HepG2 (cell line): Measurements from ENCODE around the gene LYPD4. TPM values are rescaled to one million over a fixed set of nuclear protein-coding genes. Genes with fewer than 3 reads are reported as not detected.

ENCODE experiments used
- BCL6 ChIP-seq: IDR thresholded peaks from 2 replicates; pipeline ENCODE4 v1.6.1; 2016; ENCODE audit warnings: missing genetic modification reagents, missing compliant biosample characterization
- CC2D1A ChIP-seq: sonication (generic); formaldehyde crosslinking; IDR thresholded peaks from 2 replicates; pipeline ENCODE4 v1.8.1; 2023; ENCODE audit warnings: mild to moderate bottlenecking, missing genetic modification reagents
- MBD4 ChIP-seq: IDR thresholded peaks from 2 replicates; pipeline ENCODE4 v1.6.1; 2012; ENCODE audit warnings: low read length, inconsistent platforms, borderline replicate concordance
- PTBP1 ChIP-seq: fragments of 200-400 bp; formaldehyde crosslinking; IDR thresholded peaks from 2 replicates; pipeline ENCODE4 v1.6.1; 2018; ENCODE audit warnings: low read length, low read depth; ENCODE audit not compliant: poor library complexity, severe bottlenecking
- SNRNP70 ChIP-seq: fragments of 200-400 bp; formaldehyde crosslinking; IDR thresholded peaks from 2 replicates; pipeline ENCODE4 v1.6.1; 2017; ENCODE audit warnings: mild to moderate bottlenecking, low read depth, low read length, moderate library complexity
- SP2 ChIP-seq: sonication (generic); formaldehyde crosslinking; IDR thresholded peaks from 2 replicates; pipeline ENCODE4 v1.5.1; 2020; ENCODE audit warnings: mild to moderate bottlenecking, missing genetic modification reagents
- TIGD3 ChIP-seq: sonication (generic); formaldehyde crosslinking; IDR thresholded peaks from 2 replicates; pipeline ENCODE4 v1.5.1; 2020; ENCODE audit warnings: mild to moderate bottlenecking, missing genetic modification reagents, borderline replicate concordance
- ZFP36 ChIP-seq: fragments of 150-350 bp; IDR thresholded peaks from 2 replicates; pipeline ENCODE4 v1.6.1; 2018; ENCODE audit warnings: borderline replicate concordance, low read length, low read depth; ENCODE audit not compliant: partially characterized antibody
- ZNF256 ChIP-seq: sonication (generic); formaldehyde crosslinking; conservative IDR thresholded peaks from 2 replicates; pipeline ENCODE4 v1.4.0; 2020; ENCODE audit warnings: missing genetic modification reagents
- ZNF567 ChIP-seq: sonication (generic); formaldehyde crosslinking; IDR thresholded peaks from 2 replicates; pipeline ENCODE4 v1.8.1; 2023; ENCODE audit warnings: mild to moderate bottlenecking, missing genetic modification reagents, borderline replicate concordance
- ZNF691 ChIP-seq: sonication (generic); formaldehyde crosslinking; IDR thresholded peaks from 2 replicates; pipeline ENCODE4 v1.4.0; 2020; ENCODE audit warnings: missing genetic modification reagents, low read depth, mild to moderate bottlenecking, borderline replicate concordance
- ZNF703 ChIP-seq: sonication (generic); formaldehyde crosslinking; IDR thresholded peaks from 2 replicates; pipeline ENCODE4 v1.5.1; 2020; ENCODE audit warnings: missing genetic modification reagents, mild to moderate bottlenecking, moderate library complexity, borderline replicate concordance
- ZNF704 ChIP-seq: sonication (generic); formaldehyde crosslinking; IDR thresholded peaks from 2 replicates; pipeline ENCODE4 v1.8.1; 2023; ENCODE audit warnings: mild to moderate bottlenecking, inconsistent platforms, moderate library complexity, missing genetic modification reagents, borderline replicate concordance
- ZNF773 ChIP-seq: sonication (generic); formaldehyde crosslinking; IDR thresholded peaks from 2 replicates; pipeline ENCODE4 v1.4.0; 2020; ENCODE audit warnings: missing genetic modification reagents, borderline replicate concordance
- polyA plus RNA-seq, 8 experiments: library from polyadenylated mRNA; depleted of rRNA in 3 of 8; stranded (reverse) in 7 of 8; unstranded in 1 of 8; fragments of >200 nt; fragmentation: Illumina TruSeq in 4 of 8; extraction: Trizol in 4 of 8; gene quantifications; 2 replicates each; pipeline versions ENCODE4 v1.2.1 to v1.2.3, GENCODE V29; 2011 to 2016; ENCODE audit warnings: low read depth in 4 of 8, missing spikeins in 1 of 8, mixed read lengths in 1 of 8; ENCODE audit not compliant: insufficient read depth in 1 of 8
- total RNA-seq, 5 experiments: library from RNA; depleted of rRNA; stranded (reverse); fragments of >200 nt; fragmentation: Illumina TruSeq; extraction: Trizol; gene quantifications; 2 replicates each; pipeline ENCODE4 v1.2.3, GENCODE V29; 2016; ENCODE audit warnings: low read depth in 1 of 5
- TF ChIP-seq, protein P1 (sequence below): sonication (generic); formaldehyde crosslinking; IDR thresholded peaks from 2 replicates; pipeline ENCODE4 v1.8.0; 2022; ENCODE audit warnings: mild to moderate bottlenecking, missing genetic modification reagents, borderline replicate concordance
- TF ChIP-seq, protein P2 (sequence below): sonication (generic); formaldehyde crosslinking; IDR thresholded peaks from 2 replicates; pipeline ENCODE4 v1.4.0; 2020; ENCODE audit warnings: mild to moderate bottlenecking, missing genetic modification reagents
- TF ChIP-seq, protein P3 (sequence below): IDR thresholded peaks from 2 replicates; pipeline ENCODE4 v1.6.1; 2012; ENCODE audit warnings: low read length, improper control_type of control experiment

The LYPD4 gene
- total and polyA plus RNA-seq, 2 of the 13 experiments (the other 11 are each of a cell fraction or from before 2014, with no cell fraction given): not detected

DNA sequence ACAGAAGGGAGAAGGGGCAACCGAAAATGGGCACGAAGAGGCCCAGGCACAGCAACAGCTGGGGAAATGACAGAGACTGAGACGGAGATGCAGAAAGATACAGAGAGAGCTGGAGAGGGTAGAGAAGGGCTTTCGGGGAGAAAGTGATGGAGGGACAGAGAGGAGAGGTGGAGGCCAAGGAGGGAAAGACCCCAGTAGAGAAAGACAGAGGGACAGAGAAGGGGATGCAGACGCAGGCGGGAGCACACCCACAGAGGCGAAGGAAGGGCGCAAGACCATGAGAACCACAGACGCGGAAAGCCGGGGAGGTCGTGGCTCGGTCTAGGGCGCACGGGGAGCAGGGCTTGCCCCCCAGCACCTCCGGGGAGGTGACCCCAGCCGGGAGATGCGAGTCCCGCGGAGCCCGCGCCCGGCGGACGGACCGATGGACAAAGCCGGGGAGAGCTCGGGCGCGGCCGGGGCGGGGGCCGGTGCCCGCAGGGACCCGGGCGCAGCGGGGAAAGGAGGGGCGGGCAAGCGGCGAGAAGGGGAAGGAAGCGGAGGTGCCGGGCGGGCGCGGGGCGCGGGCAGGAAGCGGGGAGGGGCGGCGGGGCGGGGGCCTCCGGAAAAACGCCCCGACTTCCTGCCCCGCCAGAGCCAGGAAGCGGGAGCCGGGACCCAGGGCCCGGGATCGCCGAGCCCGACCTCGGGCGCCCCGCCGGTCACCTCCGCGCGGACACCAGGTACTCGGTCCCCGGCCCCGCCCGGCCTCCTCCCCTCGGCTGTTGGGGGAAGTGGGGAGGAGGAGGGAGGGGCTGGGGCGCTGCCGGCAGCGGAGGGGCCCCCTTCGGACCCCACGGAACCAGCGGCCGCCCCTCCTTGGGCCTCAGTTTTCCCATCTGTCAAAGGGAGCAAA lies 38.3 kb upstream of the LYPD4 start, which contains the start of gene ARHGEF1 (continued):
- TF ChIP-seq, protein P1, sequence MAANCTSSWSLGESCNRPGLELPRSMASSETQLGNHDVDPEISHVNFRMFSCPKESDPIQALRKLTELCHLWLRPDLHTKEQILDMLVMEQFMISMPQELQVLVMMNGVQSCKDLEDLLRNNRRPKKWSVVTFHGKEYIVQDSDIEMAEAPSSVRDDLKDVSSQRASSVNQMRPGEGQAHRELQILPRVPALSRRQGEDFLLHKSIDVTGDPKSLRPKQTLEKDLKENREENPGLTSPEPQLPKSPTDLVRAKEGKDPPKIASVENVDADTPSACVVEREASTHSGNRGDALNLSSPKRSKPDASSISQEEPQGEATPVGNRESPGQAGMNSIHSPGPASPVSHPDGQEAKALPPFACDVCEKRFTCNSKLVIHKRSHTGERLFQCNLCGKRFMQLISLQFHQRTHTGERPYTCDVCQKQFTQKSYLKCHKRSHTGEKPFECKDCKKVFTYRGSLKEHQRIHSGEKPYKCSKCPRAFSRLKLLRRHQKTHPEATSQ: no peak
- TF ChIP-seq ZNF773 (CRISPR knock-in tag): no peak
- TF ChIP-seq ZNF691 (CRISPR knock-in tag): no peak
- no peak for TF ChIP-seq SNRNP70
- TF ChIP-seq ZNF567 (CRISPR knock-in tag): no peak
- no peak for TF ChIP-seq ZNF256 (CRISPR knock-in tag)
- TF ChIP-seq, protein P2, sequence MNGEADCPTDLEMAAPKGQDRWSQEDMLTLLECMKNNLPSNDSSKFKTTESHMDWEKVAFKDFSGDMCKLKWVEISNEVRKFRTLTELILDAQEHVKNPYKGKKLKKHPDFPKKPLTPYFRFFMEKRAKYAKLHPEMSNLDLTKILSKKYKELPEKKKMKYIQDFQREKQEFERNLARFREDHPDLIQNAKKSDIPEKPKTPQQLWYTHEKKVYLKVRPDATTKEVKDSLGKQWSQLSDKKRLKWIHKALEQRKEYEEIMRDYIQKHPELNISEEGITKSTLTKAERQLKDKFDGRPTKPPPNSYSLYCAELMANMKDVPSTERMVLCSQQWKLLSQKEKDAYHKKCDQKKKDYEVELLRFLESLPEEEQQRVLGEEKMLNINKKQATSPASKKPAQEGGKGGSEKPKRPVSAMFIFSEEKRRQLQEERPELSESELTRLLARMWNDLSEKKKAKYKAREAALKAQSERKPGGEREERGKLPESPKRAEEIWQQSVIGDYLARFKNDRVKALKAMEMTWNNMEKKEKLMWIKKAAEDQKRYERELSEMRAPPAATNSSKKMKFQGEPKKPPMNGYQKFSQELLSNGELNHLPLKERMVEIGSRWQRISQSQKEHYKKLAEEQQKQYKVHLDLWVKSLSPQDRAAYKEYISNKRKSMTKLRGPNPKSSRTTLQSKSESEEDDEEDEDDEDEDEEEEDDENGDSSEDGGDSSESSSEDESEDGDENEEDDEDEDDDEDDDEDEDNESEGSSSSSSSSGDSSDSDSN (CRISPR knock-in tag): peak; percentile 61; the same call in 1 of the 2 replicates
- no peak for TF ChIP-seq ZFP36
- no peak for TF ChIP-seq TIGD3 (CRISPR knock-in tag)
- TF ChIP-seq BCL6: no peak
- no peak; the same call in 1 of the 2 replicates for TF ChIP-seq SP2 (CRISPR knock-in tag)
- no peak for TF ChIP-seq PTBP1
- TF ChIP-seq, protein P3, sequence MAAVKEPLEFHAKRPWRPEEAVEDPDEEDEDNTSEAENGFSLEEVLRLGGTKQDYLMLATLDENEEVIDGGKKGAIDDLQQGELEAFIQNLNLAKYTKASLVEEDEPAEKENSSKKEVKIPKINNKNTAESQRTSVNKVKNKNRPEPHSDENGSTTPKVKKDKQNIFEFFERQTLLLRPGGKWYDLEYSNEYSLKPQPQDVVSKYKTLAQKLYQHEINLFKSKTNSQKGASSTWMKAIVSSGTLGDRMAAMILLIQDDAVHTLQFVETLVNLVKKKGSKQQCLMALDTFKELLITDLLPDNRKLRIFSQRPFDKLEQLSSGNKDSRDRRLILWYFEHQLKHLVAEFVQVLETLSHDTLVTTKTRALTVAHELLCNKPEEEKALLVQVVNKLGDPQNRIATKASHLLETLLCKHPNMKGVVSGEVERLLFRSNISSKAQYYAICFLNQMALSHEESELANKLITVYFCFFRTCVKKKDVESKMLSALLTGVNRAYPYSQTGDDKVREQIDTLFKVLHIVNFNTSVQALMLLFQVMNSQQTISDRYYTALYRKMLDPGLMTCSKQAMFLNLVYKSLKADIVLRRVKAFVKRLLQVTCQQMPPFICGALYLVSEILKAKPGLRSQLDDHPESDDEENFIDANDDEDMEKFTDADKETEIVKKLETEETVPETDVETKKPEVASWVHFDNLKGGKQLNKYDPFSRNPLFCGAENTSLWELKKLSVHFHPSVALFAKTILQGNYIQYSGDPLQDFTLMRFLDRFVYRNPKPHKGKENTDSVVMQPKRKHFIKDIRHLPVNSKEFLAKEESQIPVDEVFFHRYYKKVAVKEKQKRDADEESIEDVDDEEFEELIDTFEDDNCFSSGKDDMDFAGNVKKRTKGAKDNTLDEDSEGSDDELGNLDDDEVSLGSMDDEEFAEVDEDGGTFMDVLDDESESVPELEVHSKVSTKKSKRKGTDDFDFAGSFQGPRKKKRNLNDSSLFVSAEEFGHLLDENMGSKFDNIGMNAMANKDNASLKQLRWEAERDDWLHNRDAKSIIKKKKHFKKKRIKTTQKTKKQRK: no peak
- TF ChIP-seq ZNF704 (CRISPR knock-in tag): no peak
- no peak for TF ChIP-seq ZNF703 (CRISPR knock-in tag)
- TF ChIP-seq CC2D1A (CRISPR knock-in tag): no peak
- no peak for TF ChIP-seq MBD4
